Measurements from ENCODE around the gene IRX2. TPM values are rescaled to one million over a fixed set of nuclear protein-coding genes. Genes with fewer than 3 reads are reported as not detected.

IRX2 gene
- total RNA-seq, 4 donors from 2014 or later, result not detected

GRCh38 chr5:2711446-2712425 lies 39.7 kb downstream of the IRX2 start:
- Histone ChIP-seq H3K4me1 (no peaks in the 10 kb centered on the region), H3K27ac (no peak overlapping the region)

GRCh38 chr5:2710910-2711309 lies 40.6 kb downstream of the IRX2 start:
- no peaks in the 10 kb centered on the region for H3K4me1 ChIP-seq
- intact Hi-C loops (cut with DNase I; ENCODE audit: low total_unique reads), result no loop called here
- H3K27ac ChIP-seq, result no peak overlapping the region
- no peak for DNase-seq
- 44 to 48% methylated on average over 3 of the region's 3 CpGs for WGBS, 2 donors (ENCODE audit: low coverage in 1 of 2)
- H3K27me3 ChIP-seq, result no peaks in the 10 kb centered on the region
- H3K4me3 ChIP-seq, result no peak overlapping the region
- H3K9me3 ChIP-seq, result no peaks in the 10 kb centered on the region
- in situ Hi-C loops (cut with MboI; ENCODE audit: low pct_ligation_motif_present in 1 of 4, low pct_unique_long_range_greater_than_20kb in 1 of 4, low sequenced_read_pairs in 3 of 4), result no loop called here
- no peaks in the 10 kb centered on the region for H3K36me3 ChIP-seq
- TF ChIP-seq EP300 (IDR thresholded peaks at IDR 0.05; ENCODE audit: low read depth), result no peak
- no peak for TF ChIP-seq POLR2AphosphoS5 (IDR thresholded peaks at IDR 0.05)
- no peak for TF ChIP-seq CTCF (IDR thresholded peaks at IDR 0.05)
- no peak for TF ChIP-seq POLR2A (IDR thresholded peaks at IDR 0.05)

More at GRCh38 chr5:2711446-2712425, 39.7 kb downstream of the IRX2 start:
- no peaks in the 10 kb centered on the region for H3K9me3 ChIP-seq
- no peak overlapping the region for H3K4me3 ChIP-seq
- intact Hi-C loops (cut with DNase I; ENCODE audit: low total_unique reads) (no loop called here), in situ Hi-C loops (cut with MboI; ENCODE audit: low pct_ligation_motif_present in 1 of 4, low pct_unique_long_range_greater_than_20kb in 1 of 4, low sequenced_read_pairs in 3 of 4) (no loop called here)
- no peaks in the 10 kb centered on the region for H3K27me3 ChIP-seq
- no peaks in the 10 kb centered on the region for H3K36me3 ChIP-seq
- WGBS, 2 donors (ENCODE audit: low coverage in 1 of 2), result 64 to 76% methylated on average over 5 to 24 of the region's 24 CpGs
- DNase-seq, result no peak
- TF ChIP-seq POLR2A (IDR thresholded peaks at IDR 0.05) (no peak), EP300 (IDR thresholded peaks at IDR 0.05; ENCODE audit: low read depth) (no peak), CTCF (IDR thresholded peaks at IDR 0.05) (no peak), POLR2AphosphoS5 (IDR thresholded peaks at IDR 0.05) (no peak)

GRCh38 chr5:2709976-2710689 lies 41.3 kb downstream of the IRX2 start:
- WGBS, 2 donors (ENCODE audit: low coverage in 1 of 2), result 61 to 87% methylated on average over 3 to 16 of the region's 16 CpGs
- H3K4me1 ChIP-seq, result no peaks in the 10 kb centered on the region
- DNase-seq, result no peak
- no peak for TF ChIP-seq POLR2A (IDR thresholded peaks at IDR 0.05)
- TF ChIP-seq EP300 (IDR thresholded peaks at IDR 0.05; ENCODE audit: low read depth), result no peak
- TF ChIP-seq CTCF (IDR thresholded peaks at IDR 0.05), result no peak
- TF ChIP-seq POLR2AphosphoS5 (IDR thresholded peaks at IDR 0.05), result no peak
- no peaks in the 10 kb centered on the region for H3K36me3 ChIP-seq
- intact Hi-C loops (cut with DNase I; ENCODE audit: low total_unique reads), result no loop called here
- H3K9me3 ChIP-seq, result no peaks in the 10 kb centered on the region
- H3K27me3 ChIP-seq, result no peaks in the 10 kb centered on the region
- no peak overlapping the region for H3K4me3 ChIP-seq
- no peak overlapping the region for H3K27ac ChIP-seq
- in situ Hi-C loops (cut with MboI; ENCODE audit: low pct_ligation_motif_present in 1 of 4, low pct_unique_long_range_greater_than_20kb in 1 of 4, low sequenced_read_pairs in 3 of 4), result no loop called here

- Histone ChIP-seq H3K9me3 (no peaks in the 10 kb centered on the region), H3K36me3 (no peaks in the 10 kb centered on the region), H3K27ac (no peak overlapping the region), H3K4me3 (no peak overlapping the region), H3K27me3 (no peaks in the 10 kb centered on the region), H3K4me1 (no peaks in the 10 kb centered on the region)
- 86% methylated on average over 10 of the region's 10 CpGs; no CpG with 5 or more reads in 1 of the 2 donors for WGBS, 2 donors (ENCODE audit: low coverage in 1 of 2)
- no peak for DNase-seq
- intact Hi-C loops (cut with DNase I; ENCODE audit: low total_unique reads) (no loop called here), in situ Hi-C loops (cut with MboI; ENCODE audit: low pct_ligation_motif_present in 1 of 4, low pct_unique_long_range_greater_than_20kb in 1 of 4, low sequenced_read_pairs in 3 of 4) (no loop called here)
- TF ChIP-seq POLR2AphosphoS5 (IDR thresholded peaks at IDR 0.05) (no peak), CTCF (IDR thresholded peaks at IDR 0.05) (no peak), EP300 (IDR thresholded peaks at IDR 0.05; ENCODE audit: low read depth) (no peak), POLR2A (IDR thresholded peaks at IDR 0.05) (no peak)
Measured at GRCh38 chr5:2708751-2709150, 42.7 kb downstream of the IRX2 start.

Measured in transverse colon (tissue), 4 donors.